GM12874 (cell line): ENCODE results near the gene TCF4.

Experiments used
- TF ChIP-seq, protein P1 (sequence below): IDR thresholded peaks from 2 replicates; pipeline ENCODE4 v1.5.1; 2011; ENCODE audit warnings: low read depth, mild to moderate bottlenecking, control low read depth, low read length, moderate library complexity; ENCODE audit not compliant: insufficient read depth

The TCF4 gene

DNA sequence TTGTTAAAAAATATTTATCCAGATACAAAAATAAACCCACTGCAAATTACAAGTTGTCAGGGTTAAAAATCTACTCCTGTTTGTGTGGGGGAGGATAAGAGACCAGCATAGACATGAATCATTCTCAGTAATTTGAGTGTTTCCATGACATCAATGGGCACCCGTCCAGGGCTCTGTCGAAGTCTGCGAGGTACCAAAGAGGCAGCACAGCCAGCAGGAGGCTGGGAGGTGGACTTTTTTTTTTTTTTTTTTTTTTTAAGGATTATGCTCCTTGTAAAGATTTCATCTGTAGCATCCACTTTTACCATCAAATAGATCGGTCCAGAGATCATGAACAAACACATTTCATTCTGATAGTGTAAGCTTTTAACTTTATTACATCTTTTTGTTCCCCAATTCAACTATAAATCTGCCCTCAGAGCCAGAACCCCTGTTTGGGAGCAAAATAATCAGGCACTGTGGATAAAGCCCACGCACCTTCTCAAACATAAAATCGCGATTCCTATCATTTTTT is 182.0 kb downstream of the TCF4 start:
- TF ChIP-seq, protein P1, sequence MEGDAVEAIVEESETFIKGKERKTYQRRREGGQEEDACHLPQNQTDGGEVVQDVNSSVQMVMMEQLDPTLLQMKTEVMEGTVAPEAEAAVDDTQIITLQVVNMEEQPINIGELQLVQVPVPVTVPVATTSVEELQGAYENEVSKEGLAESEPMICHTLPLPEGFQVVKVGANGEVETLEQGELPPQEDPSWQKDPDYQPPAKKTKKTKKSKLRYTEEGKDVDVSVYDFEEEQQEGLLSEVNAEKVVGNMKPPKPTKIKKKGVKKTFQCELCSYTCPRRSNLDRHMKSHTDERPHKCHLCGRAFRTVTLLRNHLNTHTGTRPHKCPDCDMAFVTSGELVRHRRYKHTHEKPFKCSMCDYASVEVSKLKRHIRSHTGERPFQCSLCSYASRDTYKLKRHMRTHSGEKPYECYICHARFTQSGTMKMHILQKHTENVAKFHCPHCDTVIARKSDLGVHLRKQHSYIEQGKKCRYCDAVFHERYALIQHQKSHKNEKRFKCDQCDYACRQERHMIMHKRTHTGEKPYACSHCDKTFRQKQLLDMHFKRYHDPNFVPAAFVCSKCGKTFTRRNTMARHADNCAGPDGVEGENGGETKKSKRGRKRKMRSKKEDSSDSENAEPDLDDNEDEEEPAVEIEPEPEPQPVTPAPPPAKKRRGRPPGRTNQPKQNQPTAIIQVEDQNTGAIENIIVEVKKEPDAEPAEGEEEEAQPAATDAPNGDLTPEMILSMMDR: no peak

DNA sequence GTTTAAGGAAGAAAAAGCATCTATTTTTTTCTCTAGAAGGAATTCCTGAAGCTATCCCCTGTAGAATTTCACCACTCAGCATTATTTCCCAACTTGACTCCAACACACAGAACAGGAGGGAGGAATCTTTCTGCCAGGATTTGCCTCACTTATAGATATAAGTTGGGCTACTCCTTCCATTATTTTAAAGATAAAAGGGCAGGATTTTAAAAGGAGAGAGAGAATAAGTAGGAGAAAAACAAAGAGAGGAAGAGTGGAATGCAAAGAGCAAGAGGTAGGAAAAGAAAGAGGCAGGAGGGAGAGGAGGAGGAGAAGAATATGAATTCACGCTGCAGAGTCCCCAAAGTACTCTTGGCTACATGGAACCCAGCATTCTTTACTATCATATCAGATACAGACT is 182.5 kb downstream of the TCF4 start:
- TF ChIP-seq, protein P1: no peak

DNA sequence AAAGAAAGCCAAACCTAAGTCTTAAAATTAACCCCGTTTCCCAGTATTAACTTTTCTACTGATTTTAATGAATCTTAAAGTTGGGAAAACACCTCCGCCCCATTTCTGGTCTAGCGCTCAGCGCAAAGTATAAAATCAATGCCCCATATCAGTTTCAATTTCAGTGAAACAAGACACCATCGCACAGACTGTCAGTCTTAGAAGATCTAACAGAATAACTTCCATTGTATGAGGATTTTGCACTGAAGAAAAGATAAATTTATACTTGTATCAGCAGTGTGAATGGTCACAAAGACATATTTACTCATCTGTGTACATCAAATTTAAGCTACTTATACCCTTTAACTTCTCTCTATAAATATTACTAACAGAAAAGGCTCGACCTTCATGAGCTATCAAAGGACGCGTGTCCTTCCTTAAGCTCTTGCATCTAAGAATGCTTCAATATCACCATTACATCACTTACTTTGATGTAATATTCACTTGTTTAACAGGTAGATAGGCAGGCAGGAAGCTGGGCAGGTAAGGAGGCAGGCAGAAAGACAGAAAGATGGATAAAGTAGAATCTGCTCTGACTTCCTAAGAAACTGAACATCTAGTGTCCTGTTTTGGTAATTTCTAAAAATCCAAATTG is 183.0 kb downstream of the TCF4 start:
- TF ChIP-seq, protein P1: no peak

DNA sequence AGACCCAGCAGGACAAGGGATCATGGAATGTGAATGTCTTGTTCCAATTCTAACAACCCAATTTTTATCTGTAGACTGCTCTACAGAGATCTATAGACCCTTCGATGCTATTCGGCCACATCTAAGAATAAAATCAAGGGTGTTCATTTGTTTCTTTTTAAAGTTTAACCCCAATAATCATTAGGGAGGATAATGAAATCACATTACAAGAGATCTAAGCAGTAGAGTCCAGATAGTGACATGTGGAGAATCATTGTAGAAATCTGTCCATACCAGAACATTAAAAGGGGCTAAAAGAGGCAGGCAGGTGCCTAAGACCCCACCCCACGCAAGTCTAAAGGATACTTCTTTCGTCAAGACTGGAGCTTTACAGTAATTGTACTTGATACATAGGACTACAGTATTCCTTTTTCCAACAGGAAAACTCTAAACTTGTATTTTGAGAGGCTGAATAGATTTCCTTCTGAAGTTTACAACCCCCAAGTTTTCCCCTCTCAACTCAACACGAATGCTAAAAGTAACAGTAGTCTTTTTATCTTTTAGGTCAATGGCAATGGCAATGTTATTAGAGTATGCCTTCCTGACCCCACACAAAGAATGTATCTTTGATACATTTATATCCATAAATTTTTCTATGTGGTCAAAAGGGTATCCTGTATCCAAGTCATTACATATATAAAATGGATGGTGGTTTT is 183.7 kb downstream of the TCF4 start:
- TF ChIP-seq, protein P1: no peak

DNA sequence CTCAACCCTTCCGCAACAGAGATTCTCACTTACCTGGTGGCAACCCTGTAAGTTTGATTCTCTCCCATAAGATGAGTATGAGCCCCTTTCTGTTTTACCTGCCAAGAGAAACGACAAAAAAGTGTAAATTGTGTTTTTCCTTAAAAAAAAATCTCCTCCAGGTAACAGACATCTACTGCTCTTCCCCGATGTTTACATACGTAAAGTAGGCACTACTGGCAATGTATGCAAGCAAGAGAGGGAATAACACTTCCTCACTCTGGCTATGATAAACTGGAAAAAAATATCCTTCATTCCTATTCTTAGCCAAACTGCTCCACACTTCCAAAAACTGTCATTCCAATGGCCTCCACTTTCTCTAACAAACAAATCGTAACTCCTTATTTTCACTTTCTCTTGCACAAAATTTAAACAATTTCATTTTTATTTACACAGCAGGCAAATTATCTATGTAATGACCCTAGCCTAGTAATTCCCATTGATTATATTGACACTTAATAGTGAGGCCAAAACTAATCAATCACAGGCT is 184.5 kb downstream of the TCF4 start:
- TF ChIP-seq, protein P1: no peak

DNA sequence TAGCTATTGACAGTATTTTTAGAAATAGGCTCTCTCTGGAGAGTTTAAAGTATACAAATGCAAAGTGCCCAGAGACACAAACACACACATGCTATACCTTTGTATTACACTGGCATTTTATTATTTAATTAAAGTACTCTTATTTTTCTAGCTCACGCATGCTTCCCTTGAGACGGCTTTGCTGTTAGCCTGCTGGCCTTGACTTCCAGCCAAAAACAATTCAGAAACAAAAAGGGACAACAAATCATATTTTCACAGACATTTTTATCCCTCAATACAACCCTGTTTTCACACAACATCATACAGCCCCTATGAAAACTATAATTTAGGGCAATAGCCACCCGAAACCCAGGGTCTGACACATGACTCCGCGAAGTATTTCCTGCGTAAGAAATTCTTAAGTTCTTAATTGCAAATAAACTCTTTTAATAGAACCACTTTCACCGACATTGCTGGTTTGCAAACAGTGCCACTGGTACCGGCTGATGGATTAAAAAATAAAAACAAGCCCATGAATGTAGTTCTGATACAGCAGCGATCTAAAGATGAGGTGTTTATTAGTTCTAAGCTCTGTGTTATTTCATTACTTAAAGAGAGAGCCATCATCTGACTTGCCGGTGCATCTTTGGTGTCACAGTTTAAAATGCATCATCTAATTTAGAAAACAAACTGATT is 185.1 kb downstream of the TCF4 start:
- TF ChIP-seq, protein P1: no peak

DNA sequence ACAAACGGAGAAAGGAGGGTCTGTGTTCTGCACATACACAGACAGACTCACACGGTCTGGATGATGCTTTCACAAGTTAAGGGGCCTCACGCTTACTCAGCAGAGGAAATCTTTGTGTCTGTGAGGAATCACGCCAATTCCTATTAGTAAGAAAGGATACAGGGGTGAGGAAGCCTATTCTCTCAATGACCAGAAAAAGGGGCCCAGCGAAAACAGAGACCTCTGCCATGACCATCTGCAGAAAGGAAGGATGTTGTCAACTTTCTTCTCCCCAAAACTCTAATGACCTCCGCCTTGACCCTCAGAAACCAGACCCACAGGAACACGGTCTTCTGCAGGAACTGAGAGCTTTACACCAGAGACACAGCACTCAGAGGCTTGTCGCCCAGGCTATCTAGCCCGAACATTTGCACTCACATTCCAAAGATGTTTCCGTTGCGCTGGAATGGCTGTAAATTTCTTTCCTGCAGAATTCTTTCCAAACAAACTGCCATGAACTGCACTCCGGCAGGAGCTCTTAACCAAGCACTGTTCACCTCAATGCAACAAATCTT is 186.3 kb downstream of the TCF4 start:
- TF ChIP-seq, protein P1: no peak
